NT2/D1 (cell line): ENCODE data around the gene EPM2A.

ENCODE experiments used
- SUZ12 ChIP-seq: IDR thresholded peaks from 2 replicates; pipeline ENCODE4 v1.6.1; 2011; ENCODE audit not compliant: insufficient read length, insufficient read depth; ENCODE audit errors: extremely low read depth
- ZNF274 ChIP-seq: IDR thresholded peaks from 2 replicates; pipeline ENCODE4 v1.6.1; 2011; ENCODE audit warnings: mild to moderate bottlenecking, low read depth, low read length

DNA sequence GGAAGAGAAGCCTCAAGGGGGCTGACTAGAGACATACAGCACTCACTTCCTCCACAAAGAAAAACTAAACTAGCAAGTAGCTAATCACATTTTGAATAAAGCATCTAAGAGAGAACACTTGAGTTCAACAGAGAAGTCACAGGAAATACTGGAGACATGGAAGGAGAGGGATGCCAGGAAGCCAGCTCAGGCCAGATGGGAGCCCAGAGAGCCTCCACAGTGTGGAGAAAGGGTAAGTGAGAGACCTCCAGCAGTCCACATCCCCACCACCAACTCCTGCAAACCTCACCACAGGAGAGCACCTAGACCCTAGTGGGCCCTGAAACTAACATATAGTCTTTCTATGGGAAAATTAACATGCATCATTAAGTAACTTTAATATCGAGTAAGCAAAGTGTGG, 79.2 kb downstream of the EPM2A start:
- TF ChIP-seq ZNF274 (no peak), SUZ12 (no peak)
